DND-41 (cell line): Measurements from ENCODE around the gene RGS3.

Experiments
- EZH2 ChIP-seq: IDR thresholded peaks from 3 replicates; pipeline ENCODE4 v1.6.1; 2012; ENCODE audit warnings: borderline replicate concordance, low read depth, mild to moderate bottlenecking, moderate library complexity, low read length, inconsistent platforms; ENCODE audit not compliant: severe bottlenecking
- TF ChIP-seq, protein P1 (sequence below): IDR thresholded peaks from 2 replicates; pipeline ENCODE4 v1.5.1; 2012; ENCODE audit warnings: borderline replicate concordance, low read length, moderate library complexity, mild to moderate bottlenecking; ENCODE audit not compliant: poor library complexity, severe bottlenecking; ENCODE audit errors: extremely low read depth

DNA sequence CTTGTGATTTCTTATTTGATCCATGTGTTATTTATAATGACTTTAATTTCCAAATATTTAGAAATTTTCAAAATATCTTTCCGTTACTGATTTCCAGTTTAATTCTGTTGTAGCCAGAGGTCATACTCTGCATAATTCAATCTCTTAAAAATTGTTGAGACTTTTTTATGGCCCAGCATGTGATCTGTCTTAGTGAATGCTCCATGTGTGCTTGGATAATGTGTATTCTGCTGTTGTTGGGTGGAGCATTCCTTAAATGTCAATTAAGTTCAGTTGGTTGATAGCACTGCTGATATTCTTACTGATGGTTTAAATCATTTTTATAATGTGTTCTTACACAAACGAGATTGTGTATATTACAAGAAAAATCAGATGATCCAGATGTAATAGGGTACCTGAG, 180.8 kb downstream of the RGS3 start:
- no peak for TF ChIP-seq EZH2
- TF ChIP-seq, protein P1, sequence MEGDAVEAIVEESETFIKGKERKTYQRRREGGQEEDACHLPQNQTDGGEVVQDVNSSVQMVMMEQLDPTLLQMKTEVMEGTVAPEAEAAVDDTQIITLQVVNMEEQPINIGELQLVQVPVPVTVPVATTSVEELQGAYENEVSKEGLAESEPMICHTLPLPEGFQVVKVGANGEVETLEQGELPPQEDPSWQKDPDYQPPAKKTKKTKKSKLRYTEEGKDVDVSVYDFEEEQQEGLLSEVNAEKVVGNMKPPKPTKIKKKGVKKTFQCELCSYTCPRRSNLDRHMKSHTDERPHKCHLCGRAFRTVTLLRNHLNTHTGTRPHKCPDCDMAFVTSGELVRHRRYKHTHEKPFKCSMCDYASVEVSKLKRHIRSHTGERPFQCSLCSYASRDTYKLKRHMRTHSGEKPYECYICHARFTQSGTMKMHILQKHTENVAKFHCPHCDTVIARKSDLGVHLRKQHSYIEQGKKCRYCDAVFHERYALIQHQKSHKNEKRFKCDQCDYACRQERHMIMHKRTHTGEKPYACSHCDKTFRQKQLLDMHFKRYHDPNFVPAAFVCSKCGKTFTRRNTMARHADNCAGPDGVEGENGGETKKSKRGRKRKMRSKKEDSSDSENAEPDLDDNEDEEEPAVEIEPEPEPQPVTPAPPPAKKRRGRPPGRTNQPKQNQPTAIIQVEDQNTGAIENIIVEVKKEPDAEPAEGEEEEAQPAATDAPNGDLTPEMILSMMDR: no peak
